Measurements from ENCODE around the gene CTSD. TPM values are rescaled to one million over a fixed set of nuclear protein-coding genes. Genes with fewer than 3 reads are reported as not detected.

The CTSD gene
- total RNA-seq, 1 experiment from 2014 or later = 127 TPM

GRCh38 chr11:1771273-1771672 lies 7.5 kb upstream of the CTSD start:
- DNase-seq (ENCODE audit: low read depth, low spot score) (no peak), ATAC-seq (no peak)
- Histone ChIP-seq H3K27me3 (ENCODE audit: insufficient read depth, low read length) (no peaks in the 10 kb centered on the region), H3K9me2 (ENCODE audit: insufficient read depth) (no peaks in the 10 kb centered on the region), H3K9ac (ENCODE audit: low read length) (no peak overlapping the region), H4K20me1 (ENCODE audit: insufficient read depth) (no peaks in the 10 kb centered on the region), H3K79me2 (ENCODE audit: insufficient read depth, low read length) (no peaks in the 10 kb centered on the region), H3K27ac (ENCODE audit: low read depth, low read length) (no peak overlapping the region), H3K4me2 (ENCODE audit: low read length) (no peak overlapping the region), H3K4me3 (replicated peaks in 1 of 2; ENCODE audit: low read depth in 1 of 2, low read length in 2 of 2) (no peak overlapping the region), H3K4me1 (ENCODE audit: control insufficient read depth in 1 of 2, insufficient read depth in 2 of 2, low read length in 2 of 2) (peaks cover 23 to 49% of the 10 kb centered on the region in 2 experiments), H2AFZ (ENCODE audit: low read depth, low read length, poor library complexity, severe bottlenecking) (no peak overlapping the region), H3K9me3 (ENCODE audit: control insufficient read depth in 1 of 2, insufficient read depth in 1 of 2, low read depth in 1 of 2, low read length in 2 of 2) (no peaks in the 10 kb centered on the region), H3K36me3 (ENCODE audit: control insufficient read depth in 1 of 2, insufficient read depth in 2 of 2, low read length in 2 of 2) (no peaks in the 10 kb centered on the region)
- BruUV-seq (replicated peaks) = no TSS peak
- TF ChIP-seq, protein P1, sequence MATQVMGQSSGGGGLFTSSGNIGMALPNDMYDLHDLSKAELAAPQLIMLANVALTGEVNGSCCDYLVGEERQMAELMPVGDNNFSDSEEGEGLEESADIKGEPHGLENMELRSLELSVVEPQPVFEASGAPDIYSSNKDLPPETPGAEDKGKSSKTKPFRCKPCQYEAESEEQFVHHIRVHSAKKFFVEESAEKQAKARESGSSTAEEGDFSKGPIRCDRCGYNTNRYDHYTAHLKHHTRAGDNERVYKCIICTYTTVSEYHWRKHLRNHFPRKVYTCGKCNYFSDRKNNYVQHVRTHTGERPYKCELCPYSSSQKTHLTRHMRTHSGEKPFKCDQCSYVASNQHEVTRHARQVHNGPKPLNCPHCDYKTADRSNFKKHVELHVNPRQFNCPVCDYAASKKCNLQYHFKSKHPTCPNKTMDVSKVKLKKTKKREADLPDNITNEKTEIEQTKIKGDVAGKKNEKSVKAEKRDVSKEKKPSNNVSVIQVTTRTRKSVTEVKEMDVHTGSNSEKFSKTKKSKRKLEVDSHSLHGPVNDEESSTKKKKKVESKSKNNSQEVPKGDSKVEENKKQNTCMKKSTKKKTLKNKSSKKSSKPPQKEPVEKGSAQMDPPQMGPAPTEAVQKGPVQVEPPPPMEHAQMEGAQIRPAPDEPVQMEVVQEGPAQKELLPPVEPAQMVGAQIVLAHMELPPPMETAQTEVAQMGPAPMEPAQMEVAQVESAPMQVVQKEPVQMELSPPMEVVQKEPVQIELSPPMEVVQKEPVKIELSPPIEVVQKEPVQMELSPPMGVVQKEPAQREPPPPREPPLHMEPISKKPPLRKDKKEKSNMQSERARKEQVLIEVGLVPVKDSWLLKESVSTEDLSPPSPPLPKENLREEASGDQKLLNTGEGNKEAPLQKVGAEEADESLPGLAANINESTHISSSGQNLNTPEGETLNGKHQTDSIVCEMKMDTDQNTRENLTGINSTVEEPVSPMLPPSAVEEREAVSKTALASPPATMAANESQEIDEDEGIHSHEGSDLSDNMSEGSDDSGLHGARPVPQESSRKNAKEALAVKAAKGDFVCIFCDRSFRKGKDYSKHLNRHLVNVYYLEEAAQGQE (IDR thresholded peaks at IDR 0.05; ENCODE audit: low read depth) = no peak
- TF ChIP-seq ATF3 (IDR thresholded peaks at IDR 0.05) (no peak), JUND (IDR thresholded peaks at IDR 0.05) (no peak)
- POLR2A ChIA-PET = no interaction called here
- intact Hi-C loops (cut with micrococcal nuclease) = no loop called here
- CTCF ChIA-PET = no interaction called here
- RAD21 ChIA-PET (ENCODE audit: low non-redundant PET in 1 of 2, low total read pairs in 2 of 2, uncharacterized antibody in 2 of 2, unreplicated experiment in 2 of 2) = no interaction called here

- no peak overlapping the region for H3K27ac ChIP-seq (ENCODE audit: low read depth, low read length)
- no peak overlapping the region for H3K9ac ChIP-seq (ENCODE audit: low read length)
- no peaks in the 10 kb centered on the region for H3K27me3 ChIP-seq (ENCODE audit: insufficient read depth, low read length)
- no TSS peak for BruUV-seq (replicated peaks)
- H3K79me2 ChIP-seq (ENCODE audit: insufficient read depth, low read length) = no peaks in the 10 kb centered on the region
- H3K4me3 ChIP-seq (replicated peaks in 1 of 2; ENCODE audit: low read depth in 1 of 2, low read length in 2 of 2) = no peak overlapping the region
- peaks cover 23 to 49% of the 10 kb centered on the region in 2 experiments for H3K4me1 ChIP-seq (ENCODE audit: control insufficient read depth in 1 of 2, insufficient read depth in 2 of 2, low read length in 2 of 2)
- POLR2A ChIA-PET = no interaction called here
- ATAC-seq = no peak
- no peaks in the 10 kb centered on the region for H3K9me2 ChIP-seq (ENCODE audit: insufficient read depth)
- RAD21 ChIA-PET (ENCODE audit: low non-redundant PET in 1 of 2, low total read pairs in 2 of 2, uncharacterized antibody in 2 of 2, unreplicated experiment in 2 of 2) = no interaction called here
- H3K36me3 ChIP-seq (ENCODE audit: control insufficient read depth in 1 of 2, insufficient read depth in 2 of 2, low read length in 2 of 2) = no peaks in the 10 kb centered on the region
- no peak overlapping the region for H2AFZ ChIP-seq (ENCODE audit: low read depth, low read length, poor library complexity, severe bottlenecking)
- H4K20me1 ChIP-seq (ENCODE audit: insufficient read depth) = no peaks in the 10 kb centered on the region
- no peaks in the 10 kb centered on the region for H3K9me3 ChIP-seq (ENCODE audit: control insufficient read depth in 1 of 2, insufficient read depth in 1 of 2, low read depth in 1 of 2, low read length in 2 of 2)
- H3K4me2 ChIP-seq (ENCODE audit: low read length) = no peak overlapping the region
- CTCF ChIA-PET = no interaction called here
- intact Hi-C loops (cut with micrococcal nuclease) = no loop called here
- TF ChIP-seq POLR2AphosphoS5 (IDR thresholded peaks at IDR 0.05; ENCODE audit: low read depth, low read length) (no peak), ELF1 (IDR thresholded peaks at IDR 0.05; ENCODE audit: borderline replicate concordance, low read depth) (no peak), RAD21 (IDR thresholded peaks at IDR 0.05; ENCODE audit: low read depth) (no peak), CBX3 (IDR thresholded peaks at IDR 0.05; ENCODE audit: low read depth) (no peak), SIN3A (IDR thresholded peaks at IDR 0.05; ENCODE audit: low read depth) (no peak), EGR1 (IDR thresholded peaks at IDR 0.05; ENCODE audit: low read depth) (no peak), TCF7L2 (IDR thresholded peaks at IDR 0.05; ENCODE audit: borderline replicate concordance, extremely low read depth, insufficient read depth, insufficient read length) (no peak), YY1 (IDR thresholded peaks at IDR 0.05; ENCODE audit: extremely low read depth, insufficient replicate concordance, low read depth, low read length) (no peak), EZH2phosphoT487 (IDR thresholded peaks at IDR 0.05; ENCODE audit: borderline replicate concordance) (no peak), JUND (IDR thresholded peaks at IDR 0.05) (no peak), ZFX (IDR thresholded peaks at IDR 0.05) (no peak), SRF (IDR thresholded peaks at IDR 0.05; ENCODE audit: low read depth) (no peak)
- TF ChIP-seq, protein P2, sequence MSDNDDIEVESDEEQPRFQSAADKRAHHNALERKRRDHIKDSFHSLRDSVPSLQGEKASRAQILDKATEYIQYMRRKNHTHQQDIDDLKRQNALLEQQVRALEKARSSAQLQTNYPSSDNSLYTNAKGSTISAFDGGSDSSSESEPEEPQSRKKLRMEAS (IDR thresholded peaks at IDR 0.05) = no peak
- DNase-seq (ENCODE audit: low read depth, low spot score) = no peak
These were observed 6.8 kb upstream of the CTSD start for GRCh38 chr11:1770528-1770927.

Data from HCT116 (cell line).